Heart right ventricle (tissue), 16 donors: ENCODE results near the gene AGAP5. TPM values are rescaled to one million over a fixed set of nuclear protein-coding genes. Genes with fewer than 3 reads are reported as not detected.
A peak's percentile ranks its signal among the peaks of the same experiment; 100 is the strongest.
"Not testable (repeated sequence)": the region's sequence is repeated elsewhere in the genome, so short reads cannot be mapped to it uniquely, and the experiment has no call there.

Source experiments
- ATAC-seq, 8 donors: fragments of 200-7000 bp; cut with Tn5 transposase; one replicate each; pipeline ENCODE4 v1.9.1; 2020; ENCODE audit warnings: mild to moderate bottlenecking in 8 of 8, moderate library complexity in 8 of 8, moderate number of reproducible peaks in 1 of 8
- DNase-seq, 2 donors: peaks; one replicate each; pipeline ENCODE4 v3.0.0-alpha.2; 2020
- H3K27ac ChIP-seq, 10 donors: fragments of 200-600 bp; sonication (generic) in 2 of 10; one replicate each; pipeline versions ENCODE4 v1.5.0 to v1.8.0; 2020 to 2022; ENCODE audit warnings: mild to moderate bottlenecking in 3 of 10
- H3K27me3 ChIP-seq, 7 donors: fragments of 200-600 bp; one replicate each; pipeline ENCODE4 v1.8.0; 2021 to 2022; ENCODE audit warnings: mild to moderate bottlenecking in 2 of 7
- H3K36me3 ChIP-seq, 9 donors: fragments of 200-600 bp; sonication (generic) in 1 of 9; one replicate each; pipeline versions ENCODE4 v1.5.0 to v1.8.0; 2020 to 2022; ENCODE audit warnings: mild to moderate bottlenecking in 2 of 9
- H3K4me1 ChIP-seq, 9 donors: fragments of 200-600 bp; sonication (generic) in 1 of 9; one replicate each; pipeline versions ENCODE4 v1.5.0 to v1.8.0; 2020 to 2022; ENCODE audit warnings: mild to moderate bottlenecking in 4 of 9
- H3K4me3 ChIP-seq, 10 donors: fragments of 200-600 bp; sonication (generic) in 2 of 10; one replicate each; pipeline versions ENCODE4 v1.5.0 to v1.8.0; 2020 to 2022; ENCODE audit warnings: mild to moderate bottlenecking in 7 of 10, moderate library complexity in 2 of 10
- H3K9me3 ChIP-seq, 11 donors: fragments of 200-600 bp in 10 of 11; sonication (generic) in 2 of 11; one replicate each; pipeline versions ENCODE4 v1.5.0 to v1.8.0; 2013 to 2022; ENCODE audit warnings: mild to moderate bottlenecking in 2 of 11, control low read depth in 1 of 11, moderate library complexity in 1 of 11
- WGBS, 2 donors: extraction: QIAGEN DNeasy Blood & Tissue Kit; methylation state at CpG; one replicate each; pipeline ENCODE4 v1.1.7; 2013; ENCODE audit warnings: inconsistent platforms in 1 of 2; 5-methylcytosine and 5-hydroxymethylcytosine counted together
- intact Hi-C, 10 donors: fragments of 100-400 bp; cut with DNase I; formaldehyde crosslinking; loops; one replicate each; pipeline versions ENCODE4 v1.11.1 to v1.14.2; 2022
- polyA plus RNA-seq, 2 donors: library from polyadenylated mRNA; stranded (reverse); fragments of 200-250 nt; gene quantifications; one replicate each; pipeline ENCODE4 v1.2.3, GENCODE V29; 2013
- total RNA-seq, 10 donors: library from RNA; stranded (reverse); fragmentation: NEBNext Ultra II Directional in 3 of 10; extraction: Animal tissue kit (Norgen Biotek cat#: 25700) in 3 of 10; gene quantifications; one replicate each; pipeline versions ENCODE4 v1.2.1 to v1.2.4, GENCODE V29; 2021 to 2023
- donor health status: Arrhythmogenic right ventricular cardiomyopathy.
- donor health status: ischemic (EF 13 %, LVEDD 7.1; RV severe dilation, severe dysfunction).
- donor health status: healthy with polysubstance abuse.
- donor health status: DM: no; HTN: yes; CAD: no.
- donor health status: DM: no; HTN: no; CAD: no.
- donor health status: ischemic (EF 25% LVEDD 6.9; RV normal size, moderate dysfunction).
- donor health status: ischemic (EF 25% LVEDD 5.7; RV mildly dilated, moderate dysfunction).
- donor health status: healthy.
- donor health status: DM: yes; HTN: yes; CAD: no.
- donor health status: Ischemic cardiomyopathy.
- donor health status: ischemic (EF 35%, LVEDD 5.7; RV mildly dilated, moderate dysfunction).
- donor health status: nonischemic (EF 11% LVEDD 7.7; RV severe dilation, severe dysfunction).
- donor health status: DM: yes; HTN: yes; CAD: no.
- donor health status: PGD.
- donor health status: ischemic (EF 29% LVEDD 5.4; RV normal size, mild dysfunction).
- donor health status: nonischemic (EF 23%, LVEDD 6.1; RV moderate dilation, normal function).

The AGAP5 gene
- total and polyA plus RNA-seq, 12 donors: 1.8 to 15.1 (median 3.4) TPM

DNA sequence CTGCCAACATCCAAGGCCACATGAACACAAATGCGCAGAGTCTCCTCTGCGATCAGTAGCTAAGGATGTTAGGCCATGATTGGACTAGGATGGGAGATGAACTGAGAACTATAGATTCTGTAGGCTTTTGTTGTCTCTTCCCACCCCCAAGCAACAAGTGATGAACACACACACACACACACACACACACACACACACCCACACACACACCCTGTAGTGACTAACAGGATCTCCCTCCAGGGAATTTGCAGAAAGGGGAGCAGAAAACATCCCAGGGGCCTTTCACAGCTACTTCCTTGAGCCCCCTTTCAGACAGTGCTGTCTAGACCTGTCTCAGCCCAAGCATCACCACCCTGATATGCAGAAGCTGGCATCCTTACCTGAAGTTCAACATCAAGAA is 8.6 kb upstream of the AGAP5 start:
- DNase-seq, H3K4me3 ChIP-seq, H3K9me3 ChIP-seq, H3K27me3 ChIP-seq, intact Hi-C loops, ATAC-seq, H3K27ac ChIP-seq, H3K4me1 ChIP-seq: not testable (repeated sequence)
- WGBS, 2 donors: 97% methylated on average over 2 of the region's 2 CpGs
- peaks cover 0 to 56% (median 3%) of the 10 kb centered on the region in 9 donors for H3K36me3 ChIP-seq

DNA sequence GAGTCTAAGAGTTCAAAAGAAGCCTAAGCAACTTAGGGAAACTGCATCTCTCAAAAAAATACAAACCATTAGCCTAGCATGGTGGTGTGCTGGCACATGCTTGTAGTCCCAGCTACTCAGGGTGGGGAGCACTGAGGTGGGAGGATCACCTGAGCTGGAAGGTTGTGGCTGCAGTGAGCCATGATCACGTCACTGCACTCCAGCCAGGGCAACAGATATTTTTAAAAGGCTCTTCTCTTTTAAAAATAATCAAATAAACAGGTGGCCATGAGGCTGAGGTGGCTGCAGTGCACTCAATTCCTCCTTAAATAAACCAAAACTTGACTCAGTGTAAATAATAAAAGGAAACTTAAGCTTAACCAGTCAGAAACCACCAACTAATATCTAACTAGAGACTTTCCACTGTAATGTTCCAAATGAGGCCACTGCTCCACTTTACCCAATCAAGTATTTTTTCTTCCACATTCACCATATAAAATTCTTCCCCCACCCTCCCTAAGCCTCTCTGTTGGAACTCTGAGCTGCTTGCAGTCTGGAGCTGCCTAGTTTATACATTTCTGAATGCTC is 7.7 kb upstream of the AGAP5 start:
- H3K4me1 ChIP-seq, H3K27ac ChIP-seq, ATAC-seq, DNase-seq, H3K27me3 ChIP-seq, H3K4me3 ChIP-seq, H3K9me3 ChIP-seq, intact Hi-C loops: not testable (repeated sequence)
- peaks cover 0 to 51% (median 3%) of the 10 kb centered on the region in 9 donors for H3K36me3 ChIP-seq
- 89 to 97% methylated on average over 1 of the region's 1 CpG for WGBS, 2 donors

DNA sequence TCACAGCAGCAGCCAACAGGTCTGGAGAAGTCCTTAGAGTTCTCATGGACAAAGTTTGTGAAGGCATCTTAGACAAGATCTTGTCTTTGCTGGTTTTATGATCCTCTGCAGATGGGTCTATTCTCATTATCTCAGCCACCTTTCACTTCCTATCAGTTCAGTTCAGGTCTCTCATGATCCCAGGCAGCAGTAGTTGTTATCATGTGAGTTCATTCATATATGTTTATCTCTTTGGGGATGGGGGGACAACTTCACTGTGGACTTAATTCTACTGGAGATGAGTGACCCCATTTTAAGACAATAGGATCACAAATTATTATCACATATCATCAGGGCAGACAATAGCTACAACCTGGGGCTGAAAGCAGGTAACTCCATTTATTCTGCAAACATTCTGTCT is 6.0 kb upstream of the AGAP5 start:
- H3K4me1 ChIP-seq, H3K9me3 ChIP-seq, ATAC-seq, DNase-seq, H3K27me3 ChIP-seq, H3K4me3 ChIP-seq, intact Hi-C loops, H3K27ac ChIP-seq: not testable (repeated sequence)
- peaks cover 0 to 44% (median 0%) of the 10 kb centered on the region in 9 donors for H3K36me3 ChIP-seq

DNA sequence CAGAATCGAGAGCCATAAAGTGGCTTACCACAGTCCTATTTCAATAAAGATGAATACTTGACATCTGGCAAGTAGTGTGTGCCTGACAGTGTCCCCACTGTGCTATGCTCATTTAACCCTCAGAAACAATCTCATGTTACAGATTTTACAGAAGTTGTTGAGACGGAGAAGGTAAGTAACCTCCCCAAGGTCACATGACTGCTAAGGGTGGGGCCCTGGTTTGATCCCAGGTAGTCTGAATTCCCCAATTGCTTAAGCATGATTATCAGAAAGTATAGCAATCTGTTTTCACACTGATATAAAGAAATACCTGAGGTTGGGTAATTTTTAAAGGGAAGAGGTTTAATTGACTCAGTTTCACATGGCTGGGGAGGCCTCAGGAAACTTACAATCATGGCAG is 910 bp upstream of the AGAP5 start:
- H3K27ac ChIP-seq, DNase-seq, H3K27me3 ChIP-seq, H3K4me3 ChIP-seq, H3K4me1 ChIP-seq, H3K9me3 ChIP-seq, intact Hi-C loops, ATAC-seq: not testable (repeated sequence)
- peaks cover 0 to 40% (median 0%) of the 10 kb centered on the region in 9 donors for H3K36me3 ChIP-seq
- WGBS, 2 donors: 94 to 98% methylated on average over 2 of the region's 2 CpGs

GRCh38 chr10:73695302-73695701 is 2.6 kb downstream of the AGAP5 start:
- intact Hi-C loops, H3K27me3 ChIP-seq, H3K4me1 ChIP-seq, ATAC-seq, DNase-seq, H3K27ac ChIP-seq, H3K4me3 ChIP-seq, H3K9me3 ChIP-seq: not testable (repeated sequence)
- H3K36me3 ChIP-seq: peaks cover 0 to 41% (median 0%) of the 10 kb centered on the region in 9 donors

DNA sequence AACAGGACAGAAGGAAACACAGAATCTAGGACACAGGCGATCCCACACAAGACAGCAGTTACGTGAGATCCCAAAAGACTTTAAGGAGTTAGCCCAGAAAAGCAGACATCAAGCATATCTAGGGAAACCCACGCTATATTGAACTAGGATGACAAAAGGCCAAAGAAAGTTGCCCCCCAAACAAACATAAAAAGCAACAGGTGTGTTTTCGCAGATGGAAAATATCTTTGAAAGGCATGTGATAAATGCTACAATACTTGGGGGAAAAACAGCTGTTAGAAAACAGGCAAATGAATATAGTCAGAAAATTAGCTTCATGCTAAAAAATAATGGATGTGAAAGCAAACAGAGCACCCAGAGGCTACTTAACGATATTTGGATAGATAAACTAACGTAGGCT is 7.2 kb downstream of the AGAP5 start:
- ATAC-seq, intact Hi-C loops, H3K27me3 ChIP-seq, H3K4me3 ChIP-seq, DNase-seq, H3K9me3 ChIP-seq, H3K27ac ChIP-seq, H3K4me1 ChIP-seq: not testable (repeated sequence)
- H3K36me3 ChIP-seq: peaks cover 0 to 33% (median 0%) of the 10 kb centered on the region in 9 donors
- 97 to 98% methylated on average over 6 of the region's 6 CpGs for WGBS, 2 donors

GRCh38 chr10:73689596-73689995 is 8.3 kb downstream of the AGAP5 start:
- WGBS, 2 donors: 96 to 99% methylated on average over 10 to 21 of the region's 28 CpGs
- H3K4me3 ChIP-seq, H3K27ac ChIP-seq, H3K27me3 ChIP-seq, H3K4me1 ChIP-seq, ATAC-seq, intact Hi-C loops, H3K9me3 ChIP-seq, DNase-seq: not testable (repeated sequence)
- peaks cover 0 to 39% (median 0%) of the 10 kb centered on the region in 9 donors for H3K36me3 ChIP-seq

DNA sequence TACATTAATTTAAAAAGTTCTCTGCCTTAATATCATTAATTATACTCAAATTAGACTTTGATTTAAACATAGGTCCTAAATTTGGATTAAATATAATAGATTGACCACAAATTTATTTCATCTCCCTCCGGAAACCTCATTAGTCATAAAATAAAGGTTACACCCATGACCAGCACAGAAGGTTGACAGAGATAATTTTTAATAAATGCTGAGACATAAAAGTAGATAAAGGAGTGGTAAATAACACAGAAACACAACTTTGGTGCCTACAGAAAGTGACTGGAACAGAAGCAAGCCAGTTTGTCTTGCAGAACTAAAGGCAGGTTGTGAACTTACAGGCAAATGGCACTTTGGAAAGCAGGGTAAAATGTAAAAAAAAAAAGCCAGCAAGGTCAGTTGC is 10.3 kb downstream of the AGAP5 start:
- ATAC-seq: not testable (repeated sequence)
- 89 to 95% methylated on average over 1 of the region's 1 CpG for WGBS, 2 donors

GRCh38 chr10:73674546-73674945 is 23.4 kb downstream of the AGAP5 start:
- 81 to 83% methylated on average over 7 to 11 of the region's 20 CpGs for WGBS, 2 donors
- H3K9me3 ChIP-seq, H3K27me3 ChIP-seq, H3K4me1 ChIP-seq, ATAC-seq, intact Hi-C loops, H3K36me3 ChIP-seq, H3K4me3 ChIP-seq, DNase-seq, H3K27ac ChIP-seq: not testable (repeated sequence)

More for the DNA sequence above, 10.3 kb downstream of the AGAP5 start:
- H3K27ac ChIP-seq, H3K27me3 ChIP-seq, DNase-seq, intact Hi-C loops, H3K4me1 ChIP-seq, H3K4me3 ChIP-seq, H3K9me3 ChIP-seq: not testable (repeated sequence)
- peaks cover 0 to 31% (median 0%) of the 10 kb centered on the region in 9 donors for H3K36me3 ChIP-seq

DNA sequence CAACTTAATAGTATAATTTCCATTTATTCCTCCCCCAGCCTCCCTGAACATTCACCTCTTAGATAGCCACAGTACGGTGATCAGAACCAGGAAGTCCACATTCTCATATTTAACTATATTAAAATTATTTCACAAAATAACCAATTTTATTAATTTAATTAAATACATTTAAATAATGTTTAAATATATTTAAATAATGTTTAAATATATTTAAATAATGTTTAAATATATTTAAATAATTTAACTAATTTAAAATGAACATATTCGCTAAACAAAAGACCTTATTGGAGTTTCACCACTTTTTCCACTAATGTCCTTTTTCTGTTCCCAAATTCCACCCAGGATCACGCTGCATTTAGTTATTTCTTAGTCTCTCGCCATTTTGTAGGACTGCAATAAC is 29.5 kb downstream of the AGAP5 start:
- WGBS, 2 donors: 91 to 97% methylated on average over 3 of the region's 4 CpGs
- H3K36me3 ChIP-seq, DNase-seq, intact Hi-C loops, H3K4me1 ChIP-seq, H3K27me3 ChIP-seq, H3K27ac ChIP-seq, H3K9me3 ChIP-seq, H3K4me3 ChIP-seq, ATAC-seq: not testable (repeated sequence)

- DNase-seq, H3K36me3 ChIP-seq, H3K27me3 ChIP-seq, intact Hi-C loops, ATAC-seq, H3K4me3 ChIP-seq, H3K4me1 ChIP-seq, H3K9me3 ChIP-seq: not testable (repeated sequence)
- 59 to 61% methylated on average over 4 of the region's 5 CpGs for WGBS, 2 donors
- peak overlapping the region in 2 of 10 donors; percentile 25 to 31 for H3K27ac ChIP-seq
Observed at GRCh38 chr10:73666153-73666809, 31.6 kb downstream of the AGAP5 start.

GRCh38 chr10:73665581-73665980 is 32.3 kb downstream of the AGAP5 start:
- DNase-seq, H3K4me3 ChIP-seq, H3K36me3 ChIP-seq, ATAC-seq, H3K9me3 ChIP-seq, intact Hi-C loops, H3K27me3 ChIP-seq, H3K4me1 ChIP-seq: not testable (repeated sequence)
- WGBS, 2 donors: 83 to 100% methylated on average over 1 to 3 of the region's 3 CpGs
- H3K27ac ChIP-seq: peak overlapping the region in 1 of 10 donors; percentile 25
